Skeletal muscle tissue (tissue), 4 donors: Measurements from ENCODE around the gene ZNF273. TPM values are rescaled to one million over a fixed set of nuclear protein-coding genes. Genes with fewer than 3 reads are reported as not detected.
A peak's percentile ranks its signal among the peaks of the same experiment; 100 is the strongest.
"Not testable (repeated sequence)": the region's sequence is repeated elsewhere in the genome, so short reads cannot be mapped to it uniquely, and the experiment has no call there.

Source experiments
- H3K27ac ChIP-seq: one replicate; pipeline ENCODE4 v1.7.0; 2013; ENCODE audit warnings: mild to moderate bottlenecking, low read depth, low read length, inconsistent platforms
- H3K27me3 ChIP-seq, 3 donors: one replicate each; pipeline ENCODE4 v1.7.0; 2013; ENCODE audit warnings: low read length in 3 of 3; ENCODE audit not compliant: control insufficient read depth in 3 of 3, insufficient read depth in 3 of 3
- H3K36me3 ChIP-seq, 3 donors: one replicate each; pipeline ENCODE4 v1.7.0; 2013; ENCODE audit warnings: low read length in 3 of 3; ENCODE audit not compliant: control insufficient read depth in 3 of 3, insufficient read depth in 3 of 3
- H3K4me1 ChIP-seq, 3 donors: one replicate each; pipeline ENCODE4 v1.7.0; 2013; ENCODE audit warnings: low read length in 3 of 3, mild to moderate bottlenecking in 3 of 3; ENCODE audit not compliant: control insufficient read depth in 3 of 3, insufficient read depth in 3 of 3
- H3K4me3 ChIP-seq, 3 donors: one replicate each; pipeline ENCODE4 v1.7.0; 2013; ENCODE audit warnings: low read length in 3 of 3
- H3K9ac ChIP-seq, 3 donors: one replicate each; pipeline ENCODE4 v1.7.0; 2013; ENCODE audit warnings: low read length in 3 of 3, mild to moderate bottlenecking in 3 of 3, moderate library complexity in 2 of 3, low read depth in 1 of 3
- H3K9me3 ChIP-seq, 3 donors: one replicate each; pipeline ENCODE4 v1.7.0; 2013; ENCODE audit warnings: low read length in 3 of 3; ENCODE audit not compliant: control insufficient read depth in 3 of 3
- total RNA-seq: library from RNA; depleted of rRNA; stranded (reverse); fragments of >200 nt; gene quantifications from one replicate; pipeline ENCODE4 v1.2.3, GENCODE V29; 2014
- donor health status: Osteomylitis.

Gene ZNF273
- total RNA-seq, 1 donor from 2014 or later: 6.3 TPM

GRCh38 chr7:64902461-64902805, 640 bp upstream of the ZNF273 start:
- H3K27me3 ChIP-seq, H3K36me3 ChIP-seq, H3K27ac ChIP-seq, H3K9me3 ChIP-seq, H3K4me1 ChIP-seq: not testable (repeated sequence)
- Histone ChIP-seq H3K9ac (peak overlapping the region in 2 of 3 donors; percentile 38 to 95), H3K4me3 (peak overlapping the region; percentile 89 to 95 (median 91))

GRCh38 chr7:64904008-64904407, 935 bp downstream of the ZNF273 start:
- no peak overlapping the region for H3K27ac ChIP-seq

GRCh38 chr7:64905133-64905532, 2.1 kb downstream of the ZNF273 start:
- Histone ChIP-seq H3K4me1 (peaks cover 6 to 9% (median 8%) of the 10 kb centered on the region in 3 donors), H3K27me3 (no peaks in the 10 kb centered on the region), H3K9me3 (no peaks in the 10 kb centered on the region), H3K27ac (no peak overlapping the region), H3K9ac (no peak overlapping the region), H3K36me3 (no peaks in the 10 kb centered on the region), H3K4me3 (no peak overlapping the region)

More at GRCh38 chr7:64904008-64904407, 935 bp downstream of the ZNF273 start:
- Histone ChIP-seq H3K27me3 (no peaks in the 10 kb centered on the region), H3K36me3 (no peaks in the 10 kb centered on the region), H3K4me1 (peaks cover 6 to 9% (median 8%) of the 10 kb centered on the region in 3 donors), H3K9me3 (no peaks in the 10 kb centered on the region), H3K9ac (peak overlapping the region in 1 of 3 donors; percentile 87), H3K4me3 (peak overlapping the region; percentile 89 to 95 (median 91))

- Histone ChIP-seq H3K9me3 (no peaks in the 10 kb centered on the region), H3K4me1 (peaks cover 6 to 9% (median 8%) of the 10 kb centered on the region in 3 donors), H3K36me3 (no peaks in the 10 kb centered on the region), H3K27ac (no peak overlapping the region), H3K27me3 (no peaks in the 10 kb centered on the region), H3K9ac (no peak overlapping the region), H3K4me3 (no peak overlapping the region)
Observed at GRCh38 chr7:64905547-64905946, 2.5 kb downstream of the ZNF273 start.

- Histone ChIP-seq H3K9me3 (no peaks in the 10 kb centered on the region), H3K27ac (peak overlapping the region; percentile 72), H3K4me3 (no peak overlapping the region), H3K27me3 (no peaks in the 10 kb centered on the region), H3K4me1 (peaks cover 3 to 8% (median 8%) of the 10 kb centered on the region in 3 donors), H3K9ac (peak overlapping the region in 2 of 3 donors; percentile 8 to 30), H3K36me3 (no peaks in the 10 kb centered on the region)
Observed at GRCh38 chr7:64907641-64908326, 4.7 kb downstream of the ZNF273 start.

- Histone ChIP-seq H3K9me3 (no peaks in the 10 kb centered on the region), H3K27me3 (no peaks in the 10 kb centered on the region), H3K36me3 (no peaks in the 10 kb centered on the region), H3K4me3 (no peak overlapping the region), H3K27ac (peak overlapping the region; percentile 72), H3K9ac (no peak overlapping the region), H3K4me1 (peaks cover 3 to 8% (median 6%) of the 10 kb centered on the region in 3 donors)
Observed at GRCh38 chr7:64908358-64908757, 5.3 kb downstream of the ZNF273 start.

- H3K4me1 ChIP-seq: no peaks in the 10 kb centered on the region
- H3K4me3 ChIP-seq: no peak overlapping the region
- H3K27me3 ChIP-seq: no peaks in the 10 kb centered on the region
- H3K27ac ChIP-seq: no peak overlapping the region
- no peaks in the 10 kb centered on the region for H3K9me3 ChIP-seq
- H3K9ac ChIP-seq: no peak overlapping the region
- peaks cover 0 to 3% (median 0%) of the 10 kb centered on the region in 3 donors for H3K36me3 ChIP-seq
Observed at GRCh38 chr7:64914557-64914956, 11.5 kb downstream of the ZNF273 start.

GRCh38 chr7:64915301-64915700, 12.2 kb downstream of the ZNF273 start:
- not testable (repeated sequence) for H3K36me3 ChIP-seq, H3K9me3 ChIP-seq, H3K4me1 ChIP-seq, H3K27ac ChIP-seq, H3K27me3 ChIP-seq, H3K9ac ChIP-seq, H3K4me3 ChIP-seq

GRCh38 chr7:64928252-64929187, 25.4 kb downstream of the ZNF273 start:
- not testable (repeated sequence) for H3K4me3 ChIP-seq, H3K36me3 ChIP-seq, H3K4me1 ChIP-seq, H3K9me3 ChIP-seq, H3K27ac ChIP-seq, H3K27me3 ChIP-seq, H3K9ac ChIP-seq

GRCh38 chr7:64934478-64934877, 31.4 kb downstream of the ZNF273 start:
- H3K36me3 ChIP-seq: no peaks in the 10 kb centered on the region
- peaks cover 0 to 2% (median 0%) of the 10 kb centered on the region in 3 donors for H3K9me3 ChIP-seq
- H3K27me3 ChIP-seq: no peaks in the 10 kb centered on the region
- H3K9ac ChIP-seq: no peak overlapping the region
- H3K4me3 ChIP-seq: no peak overlapping the region
- no peaks in the 10 kb centered on the region for H3K4me1 ChIP-seq
- no peak overlapping the region for H3K27ac ChIP-seq
